HCEC 1CT (cell line): Measurements from ENCODE around the gene ADRA2A.
A peak's percentile ranks its signal among the peaks of the same experiment; 100 is the strongest.

ENCODE experiments used
- DNase-seq: peaks from one replicate; pipeline ENCODE4 v3.0.0-alpha.2; 2017

The ADRA2A gene

DNA sequence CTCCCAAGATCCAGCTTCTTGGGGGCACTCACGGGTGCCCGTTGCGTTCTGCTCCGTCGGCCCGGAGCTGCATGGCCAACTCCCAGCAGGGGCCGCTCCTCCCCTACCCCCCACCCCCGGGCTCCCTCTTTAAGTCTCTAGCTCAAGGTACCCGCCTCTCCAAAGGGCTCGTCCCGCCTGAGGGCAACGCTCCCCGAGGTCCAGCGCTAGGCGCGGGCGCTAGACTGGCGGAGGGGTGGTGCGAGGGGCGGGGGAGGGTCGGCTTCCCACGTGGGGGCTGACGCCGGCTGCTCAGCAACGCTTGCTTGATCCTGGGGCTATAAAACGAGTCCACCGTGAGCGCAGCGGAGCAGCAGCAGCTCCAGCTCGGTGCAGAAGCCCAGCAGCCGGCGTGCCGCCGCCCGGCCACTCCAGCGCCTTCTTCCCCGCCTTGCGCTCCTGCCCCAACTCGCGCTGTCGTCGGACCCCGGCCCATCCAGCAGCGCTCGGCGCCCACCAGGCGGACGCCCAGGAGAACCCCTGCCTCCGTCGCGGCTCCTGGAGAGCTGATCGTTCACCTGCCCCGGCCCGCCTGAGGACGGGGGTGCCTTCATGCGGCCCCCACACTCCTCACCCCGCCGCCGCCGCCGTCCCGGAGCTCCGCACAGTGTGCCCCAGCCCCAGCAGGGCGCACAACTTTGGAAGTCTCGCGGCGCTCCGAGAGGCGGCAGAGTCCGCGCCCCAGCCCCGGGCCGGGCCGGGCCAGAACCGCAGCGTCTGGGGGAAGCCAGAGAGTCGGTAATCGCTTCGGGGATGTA, at the start of gene ADRA2A:
Gene ADRA2A, plus strand, starts transcription at position 348 of the 797 bp plus-strand sequence. CDS start 968 bp downstream, outside the sequence.
- no peak for DNase-seq

DNA sequence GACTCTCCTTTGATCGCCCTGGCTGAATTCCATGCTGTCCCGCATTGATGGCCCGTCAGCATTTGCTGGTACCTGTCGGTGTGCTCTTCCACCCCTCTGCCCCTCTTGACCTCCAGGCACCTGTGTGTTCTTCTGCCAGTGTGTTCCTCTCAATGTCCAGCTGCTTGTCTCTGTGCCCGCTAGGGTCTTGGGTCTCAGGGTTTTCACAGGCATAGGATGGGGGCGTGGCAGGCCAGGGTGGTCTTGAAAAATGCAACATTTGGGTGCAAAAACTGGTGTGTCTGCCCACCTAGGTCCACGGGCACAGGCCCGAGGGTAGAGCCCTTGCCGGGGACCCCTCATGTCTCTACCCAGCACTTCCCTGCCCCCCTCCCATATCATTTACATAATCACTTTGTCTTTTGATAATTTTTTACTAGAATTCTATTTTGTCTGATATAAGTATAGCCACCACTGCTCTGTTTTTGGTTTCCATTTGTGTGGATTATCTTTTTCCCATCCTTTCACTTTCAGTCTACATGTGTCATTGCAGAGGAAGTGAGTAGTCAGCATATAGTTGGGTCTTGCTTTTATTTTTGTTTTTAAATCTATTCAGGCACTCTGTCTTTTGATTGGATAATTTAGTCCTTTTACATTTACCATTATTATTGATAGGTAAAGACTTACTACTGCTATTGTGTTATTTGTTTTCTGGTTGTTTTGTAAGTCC, 46.6 kb upstream of the ADRA2A start:
- no peak for DNase-seq

DNA sequence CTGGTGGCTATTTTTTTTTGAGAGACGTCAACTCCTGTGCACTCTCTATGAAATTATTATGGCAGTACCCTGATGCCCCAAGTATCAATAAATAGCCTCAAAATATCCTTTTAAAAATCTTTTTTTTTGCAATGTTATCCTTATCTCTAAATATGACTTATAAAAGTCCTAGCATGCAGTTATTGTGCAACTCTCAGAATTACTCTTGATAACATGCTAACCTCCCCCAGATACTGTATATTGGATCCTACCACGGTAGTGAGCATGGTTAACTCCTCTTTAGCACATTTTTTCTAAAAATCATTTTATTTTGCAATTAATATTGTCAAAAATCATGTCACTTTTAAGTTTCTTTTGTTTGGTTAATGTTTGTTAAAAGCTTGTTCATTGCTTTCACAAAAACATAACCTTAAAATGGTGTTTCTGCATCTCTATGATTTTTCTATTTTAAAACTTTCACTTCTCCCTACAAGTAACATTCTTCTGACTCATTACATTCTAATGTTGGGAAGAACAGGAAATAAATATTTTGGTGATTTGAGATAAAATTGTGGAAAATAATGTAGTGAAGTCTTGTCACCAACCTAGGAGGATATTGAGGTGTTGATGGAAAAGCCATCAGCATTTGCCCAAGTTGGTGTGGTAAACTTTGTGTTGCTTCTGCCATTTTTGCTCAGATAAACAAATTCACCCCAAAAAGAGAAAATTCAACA, 42.1 kb upstream of the ADRA2A start:
- peak; percentile 57 for DNase-seq

DNA sequence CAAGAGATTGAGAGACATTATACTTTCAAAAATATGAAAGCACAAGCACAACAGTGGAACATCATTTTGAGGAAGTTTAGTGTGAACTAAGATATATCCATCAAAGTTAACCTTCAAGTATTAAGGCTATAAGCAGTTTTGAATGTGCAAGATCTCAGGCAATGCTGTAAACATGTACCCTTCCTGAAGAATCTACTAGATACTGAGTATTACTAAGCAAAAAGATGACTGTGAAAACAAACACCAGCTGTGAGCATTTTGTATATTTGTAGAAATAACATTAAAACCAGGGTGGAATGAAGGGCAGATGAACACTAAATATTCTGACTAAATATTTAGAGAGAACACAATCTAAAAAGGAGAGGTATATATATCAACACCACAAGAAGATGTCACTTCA, 41.3 kb upstream of the ADRA2A start:
- peak; percentile 12 for DNase-seq

DNA sequence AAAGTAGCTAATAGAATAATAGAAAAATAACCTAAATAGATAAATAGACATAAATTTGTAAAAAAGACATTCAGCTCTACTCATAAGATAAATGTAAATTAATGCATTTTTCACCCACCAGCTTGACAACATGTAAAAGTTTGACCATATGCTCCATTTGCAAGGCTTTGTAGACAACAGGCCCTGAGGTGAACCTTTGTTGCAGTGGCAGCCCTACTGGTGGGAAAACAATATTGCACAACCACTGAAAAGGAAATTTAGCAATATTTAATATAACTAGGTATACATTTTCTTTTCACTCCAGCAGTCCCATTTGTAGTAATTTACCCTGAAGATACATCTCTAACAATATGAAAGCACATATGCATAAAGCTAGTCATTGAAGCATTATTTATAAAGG, 39.0 kb upstream of the ADRA2A start:
- DNase-seq = no peak

DNA sequence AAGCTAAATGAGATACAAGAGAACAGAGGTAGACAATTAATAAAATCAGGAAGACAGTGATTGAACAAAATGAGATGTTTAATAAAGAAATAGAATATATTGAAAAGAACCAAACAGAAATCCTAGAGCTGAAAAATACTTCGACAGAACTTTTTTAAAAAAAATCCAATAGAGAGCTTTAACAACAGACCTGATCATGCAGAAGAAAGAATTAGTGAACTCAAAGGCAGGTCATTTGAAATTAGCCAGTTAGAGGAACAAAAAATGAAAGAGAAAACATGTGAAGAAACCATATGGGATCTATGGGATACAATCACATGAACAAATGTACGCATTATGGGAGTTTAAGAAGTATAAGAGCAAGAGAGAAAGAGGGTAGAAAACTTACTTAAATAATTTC, 37.3 kb upstream of the ADRA2A start:
- no peak for DNase-seq

DNA sequence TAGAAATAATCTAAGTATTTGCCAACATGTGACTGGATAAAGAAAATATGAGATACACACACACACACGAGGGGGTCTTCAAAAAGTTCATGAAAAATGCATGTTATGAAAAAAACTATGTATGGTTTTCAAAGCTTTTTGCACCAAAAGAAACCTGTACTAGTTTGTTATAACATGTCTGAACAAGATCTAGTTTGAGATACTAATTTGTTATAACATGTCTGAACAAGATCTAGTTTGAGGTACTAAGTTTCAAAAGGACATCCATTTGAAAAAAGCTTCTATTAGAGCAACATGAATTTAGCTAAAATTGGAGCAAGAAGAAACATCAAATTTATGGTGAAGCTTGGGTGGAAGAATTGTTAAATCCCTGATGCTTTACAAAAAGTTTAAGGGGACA, 19.8 kb upstream of the ADRA2A start:
- DNase-seq = no peak

DNA sequence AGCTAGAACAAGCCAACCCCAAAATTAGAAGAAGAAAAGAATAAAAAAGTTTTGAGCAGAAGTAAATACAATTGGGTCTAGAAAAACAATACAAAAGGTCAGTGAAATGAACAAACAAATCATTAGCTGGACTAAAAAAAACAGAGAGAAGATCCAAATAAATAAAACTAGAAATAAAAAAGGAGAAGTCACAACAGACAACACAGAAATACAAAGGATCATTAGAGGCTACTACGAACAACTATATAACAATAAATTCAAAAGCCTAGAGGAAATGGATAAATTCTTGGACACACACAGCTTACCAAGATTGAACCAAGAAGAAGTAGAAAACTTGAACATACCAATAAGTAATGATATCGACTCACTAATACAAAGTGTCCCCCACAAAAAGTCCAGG, 13.4 kb upstream of the ADRA2A start:
- no peak for DNase-seq

DNA sequence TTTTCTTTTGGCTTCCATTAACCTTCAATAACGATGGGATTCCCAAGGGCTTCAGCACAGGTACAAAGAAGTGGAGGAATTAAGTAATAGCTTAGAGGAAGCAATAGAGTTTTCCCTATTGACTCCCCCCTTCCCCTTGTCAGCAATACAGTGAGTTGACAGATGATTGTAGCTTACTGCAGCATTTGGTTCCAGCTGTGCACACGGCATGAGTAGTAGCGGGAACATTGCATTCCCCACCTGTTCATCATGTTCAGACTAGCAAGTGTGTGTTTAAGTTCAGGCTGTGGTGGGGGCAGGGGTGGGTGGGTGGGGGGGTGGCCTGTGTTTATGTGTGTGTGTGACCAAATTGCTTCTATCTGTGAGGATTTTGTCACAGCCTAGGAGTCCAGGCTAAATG, 4.6 kb upstream of the ADRA2A start:
- no peak for DNase-seq

DNA sequence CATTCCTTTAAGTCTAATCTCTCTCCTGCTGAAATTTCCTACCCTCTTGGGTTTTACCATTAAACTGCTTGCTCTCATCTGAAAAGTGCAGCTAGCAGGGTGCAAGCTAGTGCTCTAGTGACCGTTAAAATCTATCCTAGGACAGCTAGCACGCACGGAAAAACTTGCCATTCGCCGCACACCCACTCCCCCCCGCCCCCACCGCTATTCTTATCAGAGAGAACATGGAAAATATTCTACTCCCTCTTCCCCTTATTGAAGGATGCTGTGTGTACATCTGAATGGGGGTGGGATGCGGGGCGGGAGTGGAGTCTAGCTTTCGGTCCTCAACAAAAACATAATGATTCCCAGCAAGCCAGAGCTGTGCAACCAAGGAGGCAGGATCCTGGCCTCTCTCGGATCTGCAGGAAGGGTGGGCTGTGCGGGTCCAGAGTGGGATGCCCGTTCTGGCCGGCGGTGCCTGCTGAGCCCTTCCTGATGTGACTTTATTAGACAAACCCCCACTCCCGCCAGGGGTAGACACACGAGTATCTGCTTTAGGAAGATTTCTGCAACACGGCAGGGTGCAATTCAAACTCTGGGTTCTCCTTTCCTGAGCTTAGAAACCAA, 1.1 kb upstream of the ADRA2A start:
- DNase-seq = no peak

DNA sequence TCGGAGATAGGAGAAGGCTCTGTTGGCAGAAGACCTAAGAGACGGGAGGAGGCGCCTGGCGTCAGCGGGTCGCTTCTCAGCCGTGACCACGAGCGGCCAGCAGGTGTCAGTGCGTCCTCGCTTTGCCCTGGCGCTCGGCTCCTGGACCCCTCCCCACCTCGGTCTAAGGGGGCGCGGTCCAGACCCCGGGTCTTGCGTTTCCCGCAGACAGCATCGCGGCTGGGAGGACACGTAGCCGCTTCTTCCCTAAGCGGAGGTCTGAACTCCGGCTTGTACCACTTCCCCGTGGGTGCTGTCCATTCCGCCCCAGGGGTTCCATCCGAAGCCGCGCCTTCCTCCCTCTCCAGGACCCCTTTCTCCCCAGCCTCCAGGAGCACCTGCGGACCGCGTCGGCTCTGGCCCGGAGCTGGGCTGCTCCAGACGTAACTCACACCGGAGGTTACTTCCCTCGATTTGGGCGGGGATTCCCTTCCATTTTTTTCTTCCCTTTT, 593 bp upstream of the ADRA2A start:
- DNase-seq = peak; percentile 47

DNA sequence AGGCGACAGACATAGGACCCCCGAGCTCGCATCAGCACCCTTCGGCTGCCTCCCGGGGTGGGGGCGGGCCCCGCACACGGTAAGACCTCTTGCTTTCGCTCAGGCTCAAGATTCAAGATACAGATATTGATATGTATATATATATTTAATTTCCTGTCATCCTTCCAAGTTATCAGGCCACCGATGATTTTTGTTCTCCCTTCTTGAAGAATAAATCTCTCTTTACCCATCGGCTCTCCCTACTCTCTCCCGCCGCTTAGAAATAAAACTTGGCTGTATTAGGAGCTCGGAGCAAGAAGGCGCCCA, 603 bp downstream of the ADRA2A start:
- no peak for DNase-seq

DNA sequence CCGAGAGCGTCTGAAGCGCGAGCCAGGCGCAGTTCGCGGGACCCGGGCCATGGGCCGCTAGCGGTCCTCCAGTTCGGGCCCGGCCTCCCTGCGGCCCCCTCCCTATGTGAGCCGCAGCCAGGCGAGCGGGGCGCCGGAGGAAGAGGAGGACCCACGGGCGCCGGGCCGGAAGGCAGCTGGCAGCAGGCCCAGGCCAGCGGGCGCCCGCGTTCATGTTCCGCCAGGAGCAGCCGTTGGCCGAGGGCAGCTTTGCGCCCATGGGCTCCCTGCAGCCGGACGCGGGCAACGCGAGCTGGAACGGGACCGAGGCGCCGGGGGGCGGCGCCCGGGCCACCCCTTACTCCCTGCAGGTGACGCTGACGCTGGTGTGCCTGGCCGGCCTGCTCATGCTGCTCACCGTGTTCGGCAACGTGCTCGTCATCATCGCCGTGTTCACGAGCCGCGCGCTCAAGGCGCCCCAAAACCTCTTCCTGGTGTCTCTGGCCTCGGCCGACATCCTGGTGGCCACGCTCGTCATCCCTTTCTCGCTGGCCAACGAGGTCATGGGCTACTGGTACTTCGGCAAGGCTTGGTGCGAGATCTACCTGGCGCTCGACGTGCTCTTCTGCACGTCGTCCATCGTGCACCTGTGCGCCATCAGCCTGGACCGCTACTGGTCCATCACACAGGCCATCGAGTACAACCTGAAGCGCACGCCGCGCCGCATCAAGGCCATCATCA, 1.1 kb downstream of the ADRA2A start:
- DNase-seq = no peak

DNA sequence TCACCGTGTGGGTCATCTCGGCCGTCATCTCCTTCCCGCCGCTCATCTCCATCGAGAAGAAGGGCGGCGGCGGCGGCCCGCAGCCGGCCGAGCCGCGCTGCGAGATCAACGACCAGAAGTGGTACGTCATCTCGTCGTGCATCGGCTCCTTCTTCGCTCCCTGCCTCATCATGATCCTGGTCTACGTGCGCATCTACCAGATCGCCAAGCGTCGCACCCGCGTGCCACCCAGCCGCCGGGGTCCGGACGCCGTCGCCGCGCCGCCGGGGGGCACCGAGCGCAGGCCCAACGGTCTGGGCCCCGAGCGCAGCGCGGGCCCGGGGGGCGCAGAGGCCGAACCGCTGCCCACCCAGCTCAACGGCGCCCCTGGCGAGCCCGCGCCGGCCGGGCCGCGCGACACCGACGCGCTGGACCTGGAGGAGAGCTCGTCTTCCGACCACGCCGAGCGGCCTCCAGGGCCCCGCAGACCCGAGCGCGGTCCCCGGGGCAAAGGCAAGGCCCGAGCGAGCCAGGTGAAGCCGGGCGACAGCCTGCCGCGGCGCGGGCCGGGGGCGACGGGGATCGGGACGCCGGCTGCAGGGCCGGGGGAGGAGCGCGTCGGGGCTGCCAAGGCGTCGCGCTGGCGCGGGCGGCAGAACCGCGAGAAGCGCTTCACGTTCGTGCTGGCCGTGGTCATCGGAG, 1.8 kb downstream of the ADRA2A start:
- no peak for DNase-seq

DNA sequence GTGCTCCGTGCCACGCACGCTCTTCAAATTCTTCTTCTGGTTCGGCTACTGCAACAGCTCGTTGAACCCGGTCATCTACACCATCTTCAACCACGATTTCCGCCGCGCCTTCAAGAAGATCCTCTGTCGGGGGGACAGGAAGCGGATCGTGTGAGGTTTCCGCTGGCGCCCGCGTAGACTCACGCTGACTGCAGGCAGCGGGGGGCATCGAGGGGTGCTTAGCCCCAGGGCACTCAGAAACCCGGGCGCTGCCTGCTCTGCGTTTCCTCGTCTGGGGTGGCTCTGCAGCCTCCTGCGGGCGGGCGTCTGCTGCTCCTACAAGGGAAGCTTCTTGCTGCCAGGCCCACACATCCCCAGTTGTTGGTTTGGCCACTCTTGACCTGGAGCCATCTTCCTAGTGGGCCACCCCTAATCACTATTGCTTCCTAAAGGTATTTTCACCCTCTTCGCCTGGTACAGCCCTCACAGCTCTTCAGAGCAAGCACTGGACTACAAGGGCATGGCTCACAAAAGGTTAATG, 2.5 kb downstream of the ADRA2A start:
- no peak for DNase-seq

DNA sequence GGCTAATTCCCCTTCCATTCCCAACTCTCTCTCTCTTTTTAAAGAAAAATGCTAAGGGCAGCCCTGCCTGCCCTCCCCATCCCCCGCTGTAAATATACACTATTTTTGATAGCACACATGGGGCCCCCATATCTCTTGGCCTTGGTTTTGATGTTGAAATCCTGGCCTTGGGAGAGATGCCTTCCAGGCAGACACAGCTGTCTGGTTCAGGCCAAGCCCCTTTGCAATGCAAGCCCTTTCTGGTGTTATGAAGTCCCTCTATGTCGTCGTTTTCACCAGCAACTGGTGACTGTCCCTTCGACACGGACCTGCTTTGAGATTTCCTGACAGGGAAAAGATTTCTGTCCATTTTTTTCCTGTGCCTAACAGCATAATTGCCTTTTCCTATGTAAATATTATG, 3.0 kb downstream of the ADRA2A start:
- no peak for DNase-seq

DNA sequence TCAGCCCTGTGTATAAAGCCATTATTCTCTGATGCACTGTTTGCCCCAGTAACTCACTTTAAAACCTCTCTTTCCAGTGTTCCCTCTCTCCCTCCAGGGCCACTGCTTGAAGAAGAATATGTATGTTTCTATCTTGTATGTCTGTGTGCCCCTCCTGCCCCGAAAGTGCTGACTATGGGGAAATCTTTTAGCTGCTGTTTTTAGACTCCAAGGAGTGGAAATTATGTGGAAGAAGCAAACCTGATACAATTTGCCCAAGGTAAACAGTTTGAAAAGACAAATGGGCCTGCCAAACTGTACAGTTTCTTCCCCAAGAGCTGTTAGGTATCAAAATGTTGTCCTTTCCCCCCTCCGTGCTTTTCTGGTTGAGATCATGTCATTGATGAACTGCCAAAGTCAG, 3.4 kb downstream of the ADRA2A start:
- no peak for DNase-seq

DNA sequence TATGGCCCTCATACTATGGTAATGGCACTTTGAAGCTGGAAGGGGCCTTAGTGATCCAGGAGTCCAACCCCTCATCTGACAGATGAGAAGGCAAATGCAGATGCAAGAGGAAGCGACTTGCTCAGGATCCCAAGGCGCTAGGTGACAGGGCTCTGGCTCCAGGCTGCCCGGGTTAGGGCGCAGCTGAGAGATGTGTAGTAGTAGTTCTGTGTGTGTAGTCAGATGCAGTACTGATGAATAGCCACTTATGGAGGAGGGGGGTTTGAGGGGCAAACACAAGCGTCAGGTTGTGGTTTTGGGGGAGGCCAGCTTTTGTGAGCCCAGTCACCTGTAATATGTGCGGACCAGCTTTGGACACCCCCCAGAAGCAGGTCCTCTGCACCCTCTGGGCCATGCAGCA, 4.8 kb downstream of the ADRA2A start:
- DNase-seq = no peak

DNA sequence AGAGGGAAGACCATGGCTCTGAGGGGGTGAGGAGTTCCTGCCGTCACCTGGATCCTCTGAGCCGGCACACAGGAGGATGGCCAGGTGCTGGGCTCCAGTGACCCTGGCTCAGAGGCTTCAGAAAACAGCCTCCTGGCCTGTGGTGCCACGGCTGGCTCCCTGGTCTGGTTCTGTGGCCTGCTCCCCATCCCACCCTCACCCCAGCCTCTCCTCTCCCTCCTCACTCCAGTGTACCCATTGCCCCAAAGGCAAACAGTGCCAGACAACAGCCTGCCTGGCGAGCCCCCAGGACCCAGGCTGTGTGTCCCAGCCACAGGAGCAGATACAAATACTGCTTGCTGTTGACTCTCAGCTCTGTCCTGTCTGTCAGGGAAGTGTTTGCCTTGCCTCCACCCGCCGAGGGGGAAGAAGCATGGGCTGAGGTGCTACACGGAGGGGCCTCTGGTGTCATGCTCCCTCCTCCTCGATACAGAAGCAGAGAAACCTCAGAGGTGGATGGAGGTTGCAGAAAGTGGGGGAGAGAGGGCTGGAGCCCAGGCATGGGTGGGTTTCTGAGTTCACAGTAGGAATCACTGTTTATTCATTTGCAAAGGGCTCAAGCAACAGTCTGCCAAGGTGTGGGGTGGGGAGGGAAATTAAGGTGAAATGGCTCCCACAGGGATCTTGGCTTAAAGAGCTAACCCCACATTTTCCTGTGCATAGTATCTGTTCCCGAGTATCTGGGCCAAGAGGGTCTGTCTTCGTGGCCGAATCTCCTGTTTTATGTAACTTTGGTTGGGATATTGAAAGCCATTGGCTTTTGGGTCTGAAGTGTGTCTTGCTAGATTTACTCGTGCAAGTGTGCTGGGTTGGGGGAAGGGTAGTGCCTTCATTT, 5.5 kb downstream of the ADRA2A start:
- DNase-seq = no peak

DNA sequence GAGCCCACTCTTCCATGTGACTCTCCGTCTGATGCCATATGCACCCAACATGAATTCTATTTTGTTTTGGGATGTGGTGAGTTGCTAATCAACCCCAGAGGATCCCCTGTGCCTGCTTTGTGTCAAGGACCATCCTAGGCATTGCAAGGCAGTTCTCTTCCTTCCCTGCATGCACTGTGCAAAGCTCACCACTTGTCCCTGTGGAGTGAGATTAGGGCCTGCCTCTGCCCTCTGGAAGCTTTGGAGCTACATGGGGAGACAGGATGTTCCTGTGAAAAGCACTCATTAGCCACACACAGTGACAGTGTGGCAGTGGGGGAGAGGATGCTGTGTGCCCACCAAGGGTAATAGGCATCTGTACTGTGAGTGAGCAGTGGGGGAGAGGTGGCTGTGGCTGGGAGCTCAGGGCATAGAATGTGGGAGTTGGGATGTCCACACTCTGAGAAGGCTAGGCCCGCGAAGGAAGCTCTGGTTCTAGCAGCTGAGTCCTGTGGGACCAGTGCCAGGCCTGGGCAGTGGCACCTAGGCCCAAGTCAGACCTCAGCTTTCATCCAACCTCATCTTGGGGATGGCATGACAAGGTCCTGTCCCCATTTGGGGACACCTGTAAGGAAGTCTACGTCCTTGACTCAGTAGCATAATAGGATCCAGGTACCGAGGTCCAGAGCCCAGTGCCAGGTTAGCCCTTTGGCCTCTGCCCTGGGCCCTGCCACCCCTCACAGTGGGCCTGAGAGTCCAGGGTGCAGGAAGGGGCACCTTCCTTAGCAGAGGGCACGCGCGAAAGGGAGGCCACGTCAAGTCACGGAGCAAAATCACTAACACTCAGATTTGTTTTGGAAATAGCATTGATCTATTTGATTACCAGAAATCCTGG, 6.6 kb downstream of the ADRA2A start:
- no peak for DNase-seq
